Nephron progenitor cell (in vitro differentiated cells): ENCODE results near the gene PDGFA.
A peak's percentile ranks its signal among the peaks of the same experiment; 100 is the strongest.

ENCODE experiments used
- DNase-seq: peaks from one replicate; pipeline ENCODE4 v3.0.0; 2021
- H3K27ac Mint-ChIP-seq: 2 replicates; pipeline ENCODE4 v1.8.0; 2021; ENCODE audit warnings: mild to moderate bottlenecking, moderate library complexity, mixed read lengths
- H3K27me3 Mint-ChIP-seq: 2 replicates; pipeline ENCODE4 v1.8.0; 2021; ENCODE audit warnings: mild to moderate bottlenecking, low read depth, mixed read lengths; ENCODE audit not compliant: poor library complexity
- H3K36me3 Mint-ChIP-seq: 2 replicates; pipeline ENCODE4 v1.8.0; 2021; ENCODE audit warnings: low read depth, mixed read lengths
- H3K4me1 Mint-ChIP-seq: 2 replicates; pipeline ENCODE4 v1.8.0; 2021; ENCODE audit warnings: mixed read lengths
- H3K4me3 Mint-ChIP-seq: 2 replicates; pipeline ENCODE4 v1.8.0; 2021; ENCODE audit warnings: mild to moderate bottlenecking, moderate library complexity, mixed read lengths
- H3K9me3 Mint-ChIP-seq: 2 replicates; pipeline ENCODE4 v1.8.0; 2021; ENCODE audit warnings: mild to moderate bottlenecking, moderate library complexity, mixed read lengths
- TF ChIP-seq, protein P1 (sequence below): fragments of 200-600 bp; sonication (generic); IDR thresholded peaks from 2 replicates; pipeline ENCODE4 v1.5.0; 2021; ENCODE audit warnings: antibody characterized with exemption

PDGFA gene

DNA sequence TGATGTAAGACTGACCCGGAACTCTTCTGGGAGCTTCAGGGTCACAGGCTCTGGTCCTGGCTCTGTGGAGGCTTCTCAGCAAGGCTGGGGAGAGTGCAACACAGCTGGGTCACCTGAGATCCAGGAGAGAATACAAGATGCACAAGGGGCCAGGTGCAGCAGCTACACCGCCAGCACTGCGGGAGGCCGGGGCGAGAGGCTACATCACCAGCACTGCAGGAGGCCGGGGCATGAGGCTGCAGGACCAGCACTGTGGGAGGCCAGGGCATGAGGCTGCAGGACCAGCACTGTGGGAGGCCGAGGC is 44.3 kb downstream of the PDGFA start:
- Mint-ChIP-seq H3K27ac (no peak overlapping the region), H3K4me3 (no peak overlapping the region), H3K9me3 (peaks cover 6% of the 10 kb centered on the region), H3K4me1 (peaks cover 40% of the 10 kb centered on the region), H3K27me3 (peaks cover 7% of the 10 kb centered on the region), H3K36me3 (no peaks in the 10 kb centered on the region)
- DNase-seq = no peak
- TF ChIP-seq, protein P1, sequence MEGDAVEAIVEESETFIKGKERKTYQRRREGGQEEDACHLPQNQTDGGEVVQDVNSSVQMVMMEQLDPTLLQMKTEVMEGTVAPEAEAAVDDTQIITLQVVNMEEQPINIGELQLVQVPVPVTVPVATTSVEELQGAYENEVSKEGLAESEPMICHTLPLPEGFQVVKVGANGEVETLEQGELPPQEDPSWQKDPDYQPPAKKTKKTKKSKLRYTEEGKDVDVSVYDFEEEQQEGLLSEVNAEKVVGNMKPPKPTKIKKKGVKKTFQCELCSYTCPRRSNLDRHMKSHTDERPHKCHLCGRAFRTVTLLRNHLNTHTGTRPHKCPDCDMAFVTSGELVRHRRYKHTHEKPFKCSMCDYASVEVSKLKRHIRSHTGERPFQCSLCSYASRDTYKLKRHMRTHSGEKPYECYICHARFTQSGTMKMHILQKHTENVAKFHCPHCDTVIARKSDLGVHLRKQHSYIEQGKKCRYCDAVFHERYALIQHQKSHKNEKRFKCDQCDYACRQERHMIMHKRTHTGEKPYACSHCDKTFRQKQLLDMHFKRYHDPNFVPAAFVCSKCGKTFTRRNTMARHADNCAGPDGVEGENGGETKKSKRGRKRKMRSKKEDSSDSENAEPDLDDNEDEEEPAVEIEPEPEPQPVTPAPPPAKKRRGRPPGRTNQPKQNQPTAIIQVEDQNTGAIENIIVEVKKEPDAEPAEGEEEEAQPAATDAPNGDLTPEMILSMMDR = no peak

DNA sequence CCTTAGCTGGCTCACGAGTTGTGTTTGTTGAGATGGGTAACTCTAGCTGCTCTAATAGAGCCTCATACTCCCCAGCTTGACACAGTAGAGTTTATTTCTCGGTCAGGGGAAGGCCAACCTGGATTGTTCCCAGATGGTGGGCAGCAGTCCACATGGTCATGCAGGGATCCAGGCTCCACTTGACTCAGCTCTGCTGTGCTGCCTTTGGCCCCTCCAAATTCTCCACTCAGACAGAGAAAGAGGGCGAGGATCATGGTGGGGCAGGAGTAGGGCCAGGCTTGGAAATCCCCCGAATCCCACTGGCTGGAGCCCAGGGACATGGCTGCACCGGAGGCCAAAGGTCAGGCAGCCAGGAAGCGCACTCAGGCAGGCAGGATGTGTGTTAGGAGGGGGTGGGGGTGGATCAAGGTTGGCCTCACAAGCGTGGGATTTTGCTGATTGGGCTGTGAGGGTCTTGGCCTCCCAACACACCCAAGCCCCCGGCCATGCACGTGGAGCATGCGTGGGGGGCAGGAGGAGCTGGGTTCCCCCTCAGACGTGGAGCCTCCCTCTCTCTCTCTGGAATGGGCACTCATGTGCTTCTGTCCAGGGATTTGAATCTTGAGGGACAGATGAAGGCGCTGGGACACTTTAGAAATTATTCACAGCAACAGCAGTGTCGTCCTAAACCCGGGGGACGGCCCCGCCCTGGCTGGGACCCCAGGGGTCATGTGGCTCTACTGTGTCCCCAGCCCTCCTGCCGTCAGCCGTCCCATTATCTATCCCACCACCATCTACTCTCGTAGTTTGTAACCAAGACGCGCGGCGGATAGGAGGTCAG is 44.8 kb downstream of the PDGFA start:
- TF ChIP-seq, protein P1 = no peak
- Mint-ChIP-seq H3K36me3 (no peaks in the 10 kb centered on the region), H3K9me3 (peaks cover 6% of the 10 kb centered on the region), H3K4me1 (peaks cover 37% of the 10 kb centered on the region), H3K4me3 (no peak overlapping the region), H3K27ac (no peak overlapping the region), H3K27me3 (peaks cover 7% of the 10 kb centered on the region)
- no peak for DNase-seq

DNA sequence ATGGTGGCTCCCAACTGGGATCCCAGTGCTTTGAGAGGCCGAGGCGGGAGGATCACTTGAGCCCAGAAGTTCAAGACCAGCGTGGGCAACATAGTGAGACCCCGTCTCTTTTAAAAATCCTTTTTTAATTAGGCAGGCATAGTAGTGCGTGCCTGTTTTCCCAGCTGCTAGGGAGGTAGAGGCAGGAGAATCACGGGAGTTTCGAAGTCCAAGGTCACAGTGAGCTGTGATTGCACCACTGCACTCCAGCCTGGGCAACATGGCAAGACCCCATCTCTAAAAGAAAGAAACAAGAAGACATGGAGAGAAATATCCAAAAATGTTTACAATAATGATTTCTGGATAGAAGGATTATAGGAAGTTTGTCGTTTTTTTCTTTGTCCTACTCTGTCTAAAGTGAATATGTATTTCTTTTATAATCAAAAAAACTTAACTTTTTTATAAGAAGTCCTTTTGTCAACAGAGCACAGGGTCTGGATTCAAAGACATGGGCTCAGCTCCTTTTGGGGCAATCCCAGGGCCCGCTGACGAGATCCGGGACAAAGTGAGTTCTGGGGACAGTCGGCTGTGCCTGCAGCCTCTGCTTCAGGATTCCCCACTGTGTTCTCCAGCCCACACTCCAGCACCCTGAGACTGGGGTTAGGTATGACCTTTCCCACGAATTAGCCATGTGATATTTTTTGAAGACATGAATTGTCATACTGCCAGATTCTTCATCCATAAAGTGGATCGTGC is 45.6 kb downstream of the PDGFA start:
- Mint-ChIP-seq H3K4me1 (peaks cover 37% of the 10 kb centered on the region), H3K36me3 (no peaks in the 10 kb centered on the region), H3K4me3 (no peak overlapping the region), H3K27me3 (peaks cover 5% of the 10 kb centered on the region), H3K27ac (no peak overlapping the region), H3K9me3 (peaks cover 6% of the 10 kb centered on the region)
- DNase-seq = no peak
- TF ChIP-seq, protein P1 = no peak

DNA sequence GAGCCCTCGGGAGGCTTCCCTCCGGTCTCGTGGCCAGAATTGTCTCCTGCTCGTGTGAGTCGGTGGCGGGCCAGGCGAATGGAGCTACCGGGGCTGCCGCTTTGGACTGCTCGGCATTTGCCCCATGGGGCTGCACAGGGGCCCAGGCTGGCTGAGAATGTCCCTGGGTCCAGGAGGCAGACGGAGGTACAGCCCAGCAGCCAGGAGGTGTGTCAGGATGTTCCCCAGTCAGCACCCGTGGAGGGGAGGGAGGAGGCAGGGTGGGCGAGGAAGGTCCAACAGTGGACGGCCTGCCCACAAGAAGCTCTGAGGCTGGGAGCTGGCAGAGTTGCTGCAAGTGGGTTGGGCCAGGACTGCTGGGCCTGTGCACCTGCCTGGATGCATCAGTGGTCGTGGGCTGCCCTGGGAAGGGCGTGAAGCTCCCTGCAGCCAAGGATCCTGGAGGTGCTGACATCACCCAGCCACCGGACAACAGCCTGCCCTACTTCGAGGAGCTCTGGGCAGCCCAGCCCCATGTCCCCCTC is 46.4 kb downstream of the PDGFA start:
- TF ChIP-seq, protein P1 = no peak
- Mint-ChIP-seq H3K9me3 (peaks cover 11% of the 10 kb centered on the region), H3K27me3 (peaks cover 11% of the 10 kb centered on the region), H3K36me3 (no peaks in the 10 kb centered on the region), H3K4me3 (no peak overlapping the region), H3K27ac (no peak overlapping the region), H3K4me1 (peaks cover 45% of the 10 kb centered on the region)
- DNase-seq = no peak

DNA sequence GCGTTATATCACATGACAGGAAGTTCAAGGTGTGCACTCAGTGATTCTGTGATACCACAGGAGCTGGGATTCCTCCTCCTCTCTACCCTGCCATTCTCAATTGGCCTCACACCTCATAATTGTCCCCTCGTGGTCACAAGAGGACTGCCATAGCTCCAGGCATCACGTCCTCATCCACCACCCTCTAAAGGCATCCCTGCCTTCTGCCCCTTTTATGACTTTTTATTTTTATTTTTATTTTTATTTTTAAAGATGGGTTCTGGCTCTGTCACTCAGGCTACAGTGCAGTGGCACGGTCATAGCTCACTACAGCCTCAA is 47.0 kb downstream of the PDGFA start:
- H3K36me3 Mint-ChIP-seq = no peaks in the 10 kb centered on the region
- peaks cover 18% of the 10 kb centered on the region for H3K9me3 Mint-ChIP-seq
- peaks cover 47% of the 10 kb centered on the region for H3K4me1 Mint-ChIP-seq
- no peak overlapping the region for H3K4me3 Mint-ChIP-seq
- DNase-seq = no peak
- peaks cover 16% of the 10 kb centered on the region for H3K27me3 Mint-ChIP-seq
- peak overlapping the region; percentile 93 for H3K27ac Mint-ChIP-seq
- TF ChIP-seq, protein P1 = no peak
